Upper lobe of left lung (tissue), 6 donors: ENCODE data around the gene ROBO3. TPM values are rescaled to one million over a fixed set of nuclear protein-coding genes. Genes with fewer than 3 reads are reported as not detected.

Experiments
- ATAC-seq, 2 donors: fragments of 200-7000 bp; cut with Tn5 transposase; one replicate each; pipeline ENCODE4 v1.9.1; 2022; ENCODE audit warnings: mild to moderate bottlenecking in 2 of 2, moderate library complexity in 2 of 2; ENCODE audit not compliant: low FRiP score in 2 of 2
- DNase-seq, 2 donors: peaks; one replicate each; pipeline ENCODE4 v3.0.0-alpha.2; 2019 to 2020
- H3K27ac ChIP-seq, 4 donors: fragments of 200-600 bp; sonication (generic); one replicate each; pipeline ENCODE4 v1.5.1; 2016 to 2019
- H3K27me3 ChIP-seq, 4 donors: fragments of 200-600 bp; sonication (generic); one replicate each; pipeline ENCODE4 v1.5.1; 2017 to 2019
- H3K36me3 ChIP-seq, 4 donors: fragments of 200-600 bp; sonication (generic); one replicate each; pipeline ENCODE4 v1.5.1; 2016 to 2019
- H3K4me1 ChIP-seq, 4 donors: fragments of 200-600 bp; sonication (generic); one replicate each; pipeline ENCODE4 v1.5.1; 2018 to 2019
- H3K4me3 ChIP-seq, 4 donors: fragments of 200-600 bp; sonication (generic); one replicate each; pipeline ENCODE4 v1.5.1; 2017 to 2019; ENCODE audit warnings: mild to moderate bottlenecking in 2 of 4, moderate library complexity in 1 of 4
- H3K9me3 ChIP-seq, 4 donors: fragments of 200-600 bp; sonication (generic); one replicate each; pipeline ENCODE4 v1.5.1; 2018 to 2019
- CTCF ChIP-seq, 6 experiments: fragments of 450-650 bp in 4 of 6; fragments of 200-600 bp in 2 of 6; sonication (generic) in 2 of 6; IDR thresholded peaks; one replicate each; pipeline ENCODE4 v1.5.1; 2016 to 2019; ENCODE audit warnings: antibody characterized with exemption in 6 of 6
- EP300 ChIP-seq, 4 donors: sonication (generic); formaldehyde crosslinking; IDR thresholded peaks; one replicate each; pipeline ENCODE4 v1.5.1; 2017; ENCODE audit warnings: antibody characterized with exemption in 4 of 4, control low read depth in 2 of 4
- POLR2A ChIP-seq, 4 donors: fragments of 450-650 bp; IDR thresholded peaks; one replicate each; pipeline ENCODE4 v1.5.1; 2016 to 2017; ENCODE audit warnings: antibody characterized with exemption in 4 of 4, mild to moderate bottlenecking in 2 of 4
- POLR2AphosphoS5 ChIP-seq, 2 donors: sonication (generic); formaldehyde crosslinking; IDR thresholded peaks; one replicate each; pipeline ENCODE4 v1.5.1; 2017; ENCODE audit warnings: antibody characterized with exemption in 2 of 2
- WGBS, 2 donors: methylation state at CpG; one replicate each; pipeline ENCODE4 v1.1.5; 2017 to 2018; 5-methylcytosine and 5-hydroxymethylcytosine counted together
- total RNA-seq, 6 donors: library from RNA; depleted of rRNA in 4 of 6; stranded (reverse); fragments of >200 nt in 4 of 6; gene quantifications; one replicate each; pipeline versions ENCODE4 v1.1.0 to v1.2.1, GENCODE V29; 2016 to 2021
- donor health status: DM: no; HTN: no; CAD: no; lungs with moderate emphysema.
- donor health status: DM: no; HTN: yes; CAD: no; lungs with severe emphysema.

Gene ROBO3
- total RNA-seq, 6 donors from 2014 or later: 6.4 to 40.9 (median 7.5) TPM

- TF ChIP-seq POLR2A (IDR thresholded peaks at IDR 0.05) (peak in 1 of 4 donors; percentile 23), CTCF (IDR thresholded peaks at IDR 0.05) (no peak), EP300 (IDR thresholded peaks at IDR 0.05) (no peak)
Observed at GRCh38 chr11:124886978-124887666, 21.9 kb downstream of the ROBO3 start.

GRCh38 chr11:124887667-124888013, 22.4 kb downstream of the ROBO3 start:
- TF ChIP-seq POLR2AphosphoS5 (IDR thresholded peaks at IDR 0.05) (no peak), CTCF (IDR thresholded peaks at IDR 0.05) (no peak), POLR2A (IDR thresholded peaks at IDR 0.05) (no peak), EP300 (IDR thresholded peaks at IDR 0.05) (no peak)
- ATAC-seq (no peak), DNase-seq (no peak)
- WGBS, 2 donors: 83 to 85% methylated on average over 3 of the region's 3 CpGs
- H3K9me3 ChIP-seq: no peaks in the 10 kb centered on the region
- H3K27me3 ChIP-seq: no peaks in the 10 kb centered on the region
- H3K4me1 ChIP-seq: peaks cover 32 to 74% (median 44%) of the 10 kb centered on the region in 4 donors
- H3K4me3 ChIP-seq: no peak overlapping the region
- H3K27ac ChIP-seq: peak overlapping the region in 3 of 4 donors; percentile 15 to 67 (median 21)
- peaks cover 0 to 39% (median 0%) of the 10 kb centered on the region in 4 donors for H3K36me3 ChIP-seq

More at GRCh38 chr11:124886978-124887666, 21.9 kb downstream of the ROBO3 start:
- Histone ChIP-seq H3K27ac (peak overlapping the region in 3 of 4 donors; percentile 15 to 67 (median 21)), H3K27me3 (no peaks in the 10 kb centered on the region), H3K9me3 (no peaks in the 10 kb centered on the region), H3K4me3 (no peak overlapping the region), H3K36me3 (peaks cover 0 to 37% (median 0%) of the 10 kb centered on the region in 4 donors), H3K4me1 (peaks cover 35 to 73% (median 45%) of the 10 kb centered on the region in 4 donors)
- DNase-seq (no peak), ATAC-seq (no peak)
- WGBS, 2 donors: 76 to 87% methylated on average over 6 to 12 of the region's 12 CpGs

- WGBS, 2 donors: 81 to 98% methylated on average over 2 of the region's 2 CpGs
- DNase-seq (no peak), ATAC-seq (no peak)
- H3K27me3 ChIP-seq: no peaks in the 10 kb centered on the region
- H3K4me3 ChIP-seq: no peak overlapping the region
- TF ChIP-seq EP300 (IDR thresholded peaks at IDR 0.05) (no peak), POLR2A (IDR thresholded peaks at IDR 0.05) (no peak), CTCF (IDR thresholded peaks at IDR 0.05) (no peak), POLR2AphosphoS5 (IDR thresholded peaks at IDR 0.05) (no peak)
- H3K9me3 ChIP-seq: no peaks in the 10 kb centered on the region
- peaks cover 38 to 79% (median 43%) of the 10 kb centered on the region in 4 donors for H3K4me1 ChIP-seq
- H3K27ac ChIP-seq: peak overlapping the region in 2 of 4 donors; percentile 38 to 39
- H3K36me3 ChIP-seq: peaks cover 0 to 41% (median 0%) of the 10 kb centered on the region in 4 donors
Observed at GRCh38 chr11:124889191-124890091, 24.2 kb downstream of the ROBO3 start.

GRCh38 chr11:124890151-124890550, 24.9 kb downstream of the ROBO3 start:
- no peaks in the 10 kb centered on the region for H3K27me3 ChIP-seq
- 84 to 93% methylated on average over 2 of the region's 2 CpGs for WGBS, 2 donors

More at GRCh38 chr11:124890151-124890550, 24.9 kb downstream of the ROBO3 start:
- peaks cover 0 to 48% (median 0%) of the 10 kb centered on the region in 4 donors for H3K36me3 ChIP-seq
- H3K27ac ChIP-seq: peak overlapping the region in 1 of 4 donors; percentile 39
- no peak for ATAC-seq
- TF ChIP-seq POLR2AphosphoS5 (IDR thresholded peaks at IDR 0.05) (no peak), CTCF (IDR thresholded peaks at IDR 0.05) (no peak), EP300 (IDR thresholded peaks at IDR 0.05) (no peak), POLR2A (IDR thresholded peaks at IDR 0.05) (no peak)
- H3K4me1 ChIP-seq: peaks cover 32 to 71% (median 44%) of the 10 kb centered on the region in 4 donors
- H3K9me3 ChIP-seq: no peaks in the 10 kb centered on the region
- no peak overlapping the region for H3K4me3 ChIP-seq
- DNase-seq: no peak
